ENCODE measurements around the gene ABCA2.

The ABCA2 gene

GRCh38 chr9:136994888-136995230 lies 33.2 kb downstream of the ABCA2 start:
- ChIA-PET CTCF (no interaction called here), POLR2A (no interaction called here)
- TF ChIP-seq L3MBTL2 (conservative IDR thresholded peaks at IDR 0.05): no peak
- no peak for TF ChIP-seq SP1 (IDR thresholded peaks at IDR 0.05)
- TF ChIP-seq ARNT (IDR thresholded peaks at IDR 0.05): no peak
- no peak for TF ChIP-seq BHLHE40 (IDR thresholded peaks at IDR 0.05; ENCODE audit: borderline replicate concordance)
- TF ChIP-seq ELF4 (IDR thresholded peaks at IDR 0.05): no peak
- no peak for TF ChIP-seq SUZ12 (IDR thresholded peaks at IDR 0.05)
- TF ChIP-seq CTBP1 (IDR thresholded peaks at IDR 0.05; ENCODE audit: borderline replicate concordance): no peak
- no peak for TF ChIP-seq FOXK2 (IDR thresholded peaks at IDR 0.05)
- no peak for TF ChIP-seq HDGF (IDR thresholded peaks at IDR 0.05; ENCODE audit: borderline replicate concordance)
- no peak for DNase-seq (ENCODE audit: extremely low spot score)

GRCh38 chr9:136994180-136994887 lies 33.7 kb downstream of the ABCA2 start:
- DNase-seq (ENCODE audit: extremely low spot score): no peak
- POLR2A ChIA-PET: interaction anchor here (1.4 kb wide), 1 partner anchor 17 kb away, joined by 6 read pairs; no protein-coding TSS in a partner anchor
- CTCF ChIA-PET: interaction anchor here (1.0 to 2.8 kb wide), 2 partner anchors 35 to 46 kb away, joined by 4 to 14 read pairs; partner anchors contain the start of gene ABCA2
- TF ChIP-seq FOXK2 (IDR thresholded peaks at IDR 0.05) (no peak), ELF4 (IDR thresholded peaks at IDR 0.05) (no peak), FOXA1 (IDR thresholded peaks at IDR 0.05) (no peak), HDGF (IDR thresholded peaks at IDR 0.05; ENCODE audit: borderline replicate concordance) (no peak), L3MBTL2 (conservative IDR thresholded peaks at IDR 0.05) (no peak), SP1 (IDR thresholded peaks at IDR 0.05) (no peak), SUZ12 (IDR thresholded peaks at IDR 0.05) (no peak), LEF1 (IDR thresholded peaks at IDR 0.05; ENCODE audit: borderline replicate concordance) (no peak), BHLHE40 (IDR thresholded peaks at IDR 0.05; ENCODE audit: borderline replicate concordance) (no peak), FOXM1 (IDR thresholded peaks at IDR 0.05; ENCODE audit: borderline replicate concordance) (no peak), ARNT (IDR thresholded peaks at IDR 0.05) (no peak), CTBP1 (IDR thresholded peaks at IDR 0.05; ENCODE audit: borderline replicate concordance) (no peak), PKNOX1 (IDR thresholded peaks at IDR 0.05) (no peak), ZNF384 (IDR thresholded peaks at IDR 0.05) (no peak), TARDBP (IDR thresholded peaks at IDR 0.05) (no peak), NFRKB (IDR thresholded peaks at IDR 0.05) (no peak)

- TF ChIP-seq FOXK2 (IDR thresholded peaks at IDR 0.05) (no peak), FOXA1 (IDR thresholded peaks at IDR 0.05) (no peak), L3MBTL2 (conservative IDR thresholded peaks at IDR 0.05) (no peak; the same call in 1 of the 2 replicates), HDGF (IDR thresholded peaks at IDR 0.05; ENCODE audit: borderline replicate concordance) (no peak), SP1 (IDR thresholded peaks at IDR 0.05) (no peak), BHLHE40 (IDR thresholded peaks at IDR 0.05; ENCODE audit: borderline replicate concordance) (no peak), ELF4 (IDR thresholded peaks at IDR 0.05) (no peak), PKNOX1 (IDR thresholded peaks at IDR 0.05) (no peak), ZNF384 (IDR thresholded peaks at IDR 0.05) (no peak), FOXM1 (IDR thresholded peaks at IDR 0.05; ENCODE audit: borderline replicate concordance) (no peak)
- DNase-seq (ENCODE audit: extremely low spot score): no peak
- ChIA-PET POLR2A (interaction anchor here (0.6 to 2.0 kb wide), 16 partner anchors 9 to 94 kb away, joined by 3 to 23 read pairs (median 4); partner anchors contain the start of genes LCNL1, MAN1B1 and PTGDS), CTCF (interaction anchor here (2.8 kb wide), 1 partner anchor 36 kb away, joined by 14 read pairs; the partner anchor contains the start of gene ABCA2)
Measured at GRCh38 chr9:136992819-136993369, 35.1 kb downstream of the ABCA2 start.

GRCh38 chr9:136991993-136992818 lies 35.8 kb downstream of the ABCA2 start, which contains the start of gene PAXX:
Gene PAXX, plus strand, starts transcription at chr9:136992422. Its CDS starts 22 bp downstream, at chr9:136992444.
- POLR2A ChIA-PET: interaction anchor here (0.6 to 2.0 kb wide), 24 partner anchors 9 to 95 kb away, joined by 3 to 23 read pairs (median 4); partner anchors contain the start of genes FBXW5, LCNL1, MAN1B1 and PTGDS
- TF ChIP-seq SP1 (IDR thresholded peaks at IDR 0.05): no peak
- peak; percentile 92 for TF ChIP-seq L3MBTL2 (conservative IDR thresholded peaks at IDR 0.05)
- peak; percentile 48; the same call in 1 of the 2 replicates for TF ChIP-seq LEF1 (IDR thresholded peaks at IDR 0.05; ENCODE audit: borderline replicate concordance)
- peak; percentile 100 for DNase-seq (ENCODE audit: extremely low spot score)
- CTCF ChIA-PET: interaction anchor here (2.8 kb wide), 1 partner anchor 37 kb away, joined by 14 read pairs; the partner anchor contains the start of gene ABCA2

GRCh38 chr9:136990242-136990911 lies 37.7 kb downstream of the ABCA2 start:
- ChIA-PET POLR2A (interaction anchor here (1.5 kb wide), 1 partner anchor 96 kb away, joined by 5 read pairs; the partner anchor contains the start of gene MAN1B1), CTCF (no interaction called here)
- no peak for TF ChIP-seq ELF4 (IDR thresholded peaks at IDR 0.05)
- TF ChIP-seq CTBP1 (IDR thresholded peaks at IDR 0.05; ENCODE audit: borderline replicate concordance): no peak
- no peak for TF ChIP-seq L3MBTL2 (conservative IDR thresholded peaks at IDR 0.05)
- TF ChIP-seq ARNT (IDR thresholded peaks at IDR 0.05): no peak
- no peak for TF ChIP-seq BHLHE40 (IDR thresholded peaks at IDR 0.05; ENCODE audit: borderline replicate concordance)
- no peak for DNase-seq (ENCODE audit: extremely low spot score)
